Endothelial cell (in vitro differentiated cells): ENCODE measurements around the gene RABEP1. TPM values are rescaled to one million over a fixed set of nuclear protein-coding genes. Genes with fewer than 3 reads are reported as not detected.

Experiments
- DNase-seq: peaks from one replicate; pipeline ENCODE4 v3.0.0; 2021; ENCODE audit warnings: low spot score
- H3K27ac Mint-ChIP-seq: one replicate; pipeline ENCODE4 v1.8.0; 2021; ENCODE audit warnings: mixed read lengths, inconsistent platforms; ENCODE audit not compliant: unreplicated experiment
- H3K27me3 Mint-ChIP-seq: one replicate; pipeline ENCODE4 v1.8.0; 2021; ENCODE audit warnings: mild to moderate bottlenecking, moderate library complexity, mixed read lengths, inconsistent platforms; ENCODE audit not compliant: unreplicated experiment
- H3K36me3 Mint-ChIP-seq: one replicate; pipeline ENCODE4 v1.8.0; 2021; ENCODE audit warnings: mild to moderate bottlenecking, low read depth, mixed read lengths, inconsistent platforms; ENCODE audit not compliant: unreplicated experiment
- H3K4me1 Mint-ChIP-seq: one replicate; pipeline ENCODE4 v1.8.0; 2021; ENCODE audit warnings: mild to moderate bottlenecking, mixed read lengths, inconsistent platforms; ENCODE audit not compliant: unreplicated experiment
- H3K4me3 Mint-ChIP-seq: one replicate; pipeline ENCODE4 v1.8.0; 2021; ENCODE audit warnings: mild to moderate bottlenecking, mixed read lengths, inconsistent platforms; ENCODE audit not compliant: unreplicated experiment
- H3K9me3 Mint-ChIP-seq: one replicate; pipeline ENCODE4 v1.8.0; 2021; ENCODE audit warnings: mixed read lengths, inconsistent platforms; ENCODE audit not compliant: unreplicated experiment
- total RNA-seq: library from RNA; stranded (reverse); fragmentation: NEBNext Ultra II Directional; extraction: Animal tissue kit (Norgen Biotek cat#: 25700); gene quantifications from one replicate; pipeline ENCODE4 v1.2.1, GENCODE V29; 2021; ENCODE audit not compliant: unreplicated experiment
- TF ChIP-seq, protein P1 (sequence below): fragments of 200-600 bp; sonication (generic); IDR thresholded peaks from one replicate; pipeline ENCODE4 v1.5.0; 2021; ENCODE audit warnings: antibody characterized with exemption; ENCODE audit not compliant: unreplicated experiment

Gene RABEP1
- total RNA-seq, 1 donor from 2014 or later = 64.8 TPM

DNA sequence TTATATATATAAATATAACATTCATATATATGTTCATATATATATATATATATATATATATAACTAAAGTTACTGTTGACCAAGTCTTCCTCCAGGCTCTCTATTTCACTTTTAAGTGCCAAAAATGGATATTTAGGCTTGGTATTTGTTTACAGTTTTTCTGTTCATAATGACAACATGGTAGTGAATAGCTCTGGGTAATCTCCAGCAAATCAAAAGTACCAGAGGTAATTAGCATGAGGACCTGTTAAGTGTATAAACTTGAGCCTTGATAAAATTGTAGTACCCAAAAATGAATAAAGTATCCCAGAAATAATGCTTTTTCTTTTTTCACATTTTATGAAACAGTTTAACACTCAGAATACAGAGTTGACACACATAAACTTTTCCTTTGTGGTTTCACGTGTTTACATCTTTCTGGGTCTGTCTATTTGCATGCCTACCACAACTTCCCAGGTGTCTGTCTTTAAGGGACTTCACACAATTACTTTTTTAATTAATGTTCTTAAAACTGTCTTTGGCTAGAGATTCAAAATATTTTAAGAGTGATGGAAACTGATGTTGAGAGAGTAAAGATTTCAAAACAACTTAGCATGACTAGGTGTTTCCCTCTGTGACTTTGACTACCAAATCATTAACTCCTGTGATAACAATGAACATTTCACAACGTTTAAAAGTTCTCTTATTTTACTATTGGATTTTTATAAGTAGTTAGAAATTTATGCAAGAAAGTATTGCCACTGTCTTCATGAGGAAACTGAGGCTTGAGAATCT lies 47.9 kb downstream of the RABEP1 start:
- Mint-ChIP-seq H3K4me3 (no peak overlapping the region), H3K9me3 (no peaks in the 10 kb centered on the region), H3K27me3 (peaks cover 1% of the 10 kb centered on the region), H3K27ac (no peak overlapping the region), H3K4me1 (no peaks in the 10 kb centered on the region), H3K36me3 (peaks cover 10% of the 10 kb centered on the region)
- TF ChIP-seq, protein P1, sequence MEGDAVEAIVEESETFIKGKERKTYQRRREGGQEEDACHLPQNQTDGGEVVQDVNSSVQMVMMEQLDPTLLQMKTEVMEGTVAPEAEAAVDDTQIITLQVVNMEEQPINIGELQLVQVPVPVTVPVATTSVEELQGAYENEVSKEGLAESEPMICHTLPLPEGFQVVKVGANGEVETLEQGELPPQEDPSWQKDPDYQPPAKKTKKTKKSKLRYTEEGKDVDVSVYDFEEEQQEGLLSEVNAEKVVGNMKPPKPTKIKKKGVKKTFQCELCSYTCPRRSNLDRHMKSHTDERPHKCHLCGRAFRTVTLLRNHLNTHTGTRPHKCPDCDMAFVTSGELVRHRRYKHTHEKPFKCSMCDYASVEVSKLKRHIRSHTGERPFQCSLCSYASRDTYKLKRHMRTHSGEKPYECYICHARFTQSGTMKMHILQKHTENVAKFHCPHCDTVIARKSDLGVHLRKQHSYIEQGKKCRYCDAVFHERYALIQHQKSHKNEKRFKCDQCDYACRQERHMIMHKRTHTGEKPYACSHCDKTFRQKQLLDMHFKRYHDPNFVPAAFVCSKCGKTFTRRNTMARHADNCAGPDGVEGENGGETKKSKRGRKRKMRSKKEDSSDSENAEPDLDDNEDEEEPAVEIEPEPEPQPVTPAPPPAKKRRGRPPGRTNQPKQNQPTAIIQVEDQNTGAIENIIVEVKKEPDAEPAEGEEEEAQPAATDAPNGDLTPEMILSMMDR = no peak
- no peak for DNase-seq

DNA sequence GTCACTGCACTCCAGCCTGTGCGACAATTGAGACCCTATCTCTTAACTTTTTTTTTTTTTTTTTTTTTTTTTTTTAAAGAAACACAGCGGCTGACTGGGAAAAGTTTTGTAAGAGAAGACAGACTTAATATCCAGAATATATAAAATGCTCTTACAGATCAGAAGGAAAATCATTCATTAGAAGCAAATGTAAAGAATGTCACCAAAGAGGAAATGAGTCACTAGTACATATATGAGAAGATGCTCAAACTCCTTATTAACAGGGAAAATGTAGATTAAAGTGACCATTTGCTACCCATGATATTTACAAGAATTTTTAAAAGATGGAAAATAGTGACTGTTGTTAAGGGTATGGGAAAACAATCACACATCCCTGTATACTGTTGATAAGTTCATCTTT lies 48.9 kb downstream of the RABEP1 start:
- DNase-seq = no peak
- H3K27me3 Mint-ChIP-seq = no peaks in the 10 kb centered on the region
- no peak overlapping the region for H3K4me3 Mint-ChIP-seq
- TF ChIP-seq, protein P1 = no peak
- no peaks in the 10 kb centered on the region for H3K4me1 Mint-ChIP-seq
- no peak overlapping the region for H3K27ac Mint-ChIP-seq
- peaks cover 10% of the 10 kb centered on the region for H3K36me3 Mint-ChIP-seq
- no peaks in the 10 kb centered on the region for H3K9me3 Mint-ChIP-seq

DNA sequence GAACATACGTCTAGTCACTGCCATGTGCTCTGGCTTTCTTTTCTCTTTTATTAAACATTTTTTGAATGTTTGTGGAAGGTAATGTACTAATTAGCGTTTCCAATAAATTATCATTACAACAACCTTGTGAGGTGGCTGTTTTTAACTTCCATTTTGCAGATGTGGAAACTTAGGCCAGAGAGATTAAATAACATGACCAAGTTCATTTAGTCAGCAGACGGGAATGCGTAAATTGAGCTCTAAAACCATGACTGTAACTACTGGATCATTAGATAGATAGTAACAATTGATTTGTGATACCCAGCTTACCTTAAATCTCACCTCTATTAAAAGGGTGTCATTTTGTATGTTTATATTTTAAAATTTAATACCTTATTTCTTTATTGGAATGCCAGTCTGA lies 49.4 kb downstream of the RABEP1 start:
- DNase-seq = no peak
- H3K4me3 Mint-ChIP-seq = no peak overlapping the region
- H3K9me3 Mint-ChIP-seq = no peaks in the 10 kb centered on the region
- H3K27ac Mint-ChIP-seq = no peak overlapping the region
- H3K27me3 Mint-ChIP-seq = no peaks in the 10 kb centered on the region
- TF ChIP-seq, protein P1 = no peak
- peaks cover 10% of the 10 kb centered on the region for H3K36me3 Mint-ChIP-seq
- no peaks in the 10 kb centered on the region for H3K4me1 Mint-ChIP-seq

DNA sequence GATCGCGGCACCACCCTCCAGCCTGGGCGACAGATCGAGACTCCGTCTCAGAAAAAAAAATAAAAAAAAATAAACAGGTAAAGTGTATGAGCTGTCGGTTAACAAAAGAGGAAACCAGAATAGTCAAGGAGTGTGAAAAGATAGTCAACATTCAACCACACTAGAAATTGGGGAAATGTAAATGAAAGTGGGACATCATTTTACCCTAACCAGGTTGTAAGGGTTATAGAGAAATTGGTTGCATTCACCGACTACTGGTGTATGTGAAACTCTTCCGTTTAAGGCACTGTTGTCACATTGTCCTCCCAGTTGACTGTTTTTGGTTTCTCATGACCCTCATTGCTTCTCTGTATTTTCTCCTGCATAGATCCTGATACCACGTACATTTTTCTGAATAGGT lies 62.8 kb downstream of the RABEP1 start:
- no peaks in the 10 kb centered on the region for H3K9me3 Mint-ChIP-seq
- H3K27ac Mint-ChIP-seq = no peak overlapping the region
- H3K36me3 Mint-ChIP-seq = peaks cover 7% of the 10 kb centered on the region
- H3K27me3 Mint-ChIP-seq = no peaks in the 10 kb centered on the region
- H3K4me3 Mint-ChIP-seq = no peak overlapping the region
- no peak for DNase-seq
- TF ChIP-seq, protein P1 = no peak
- no peaks in the 10 kb centered on the region for H3K4me1 Mint-ChIP-seq

DNA sequence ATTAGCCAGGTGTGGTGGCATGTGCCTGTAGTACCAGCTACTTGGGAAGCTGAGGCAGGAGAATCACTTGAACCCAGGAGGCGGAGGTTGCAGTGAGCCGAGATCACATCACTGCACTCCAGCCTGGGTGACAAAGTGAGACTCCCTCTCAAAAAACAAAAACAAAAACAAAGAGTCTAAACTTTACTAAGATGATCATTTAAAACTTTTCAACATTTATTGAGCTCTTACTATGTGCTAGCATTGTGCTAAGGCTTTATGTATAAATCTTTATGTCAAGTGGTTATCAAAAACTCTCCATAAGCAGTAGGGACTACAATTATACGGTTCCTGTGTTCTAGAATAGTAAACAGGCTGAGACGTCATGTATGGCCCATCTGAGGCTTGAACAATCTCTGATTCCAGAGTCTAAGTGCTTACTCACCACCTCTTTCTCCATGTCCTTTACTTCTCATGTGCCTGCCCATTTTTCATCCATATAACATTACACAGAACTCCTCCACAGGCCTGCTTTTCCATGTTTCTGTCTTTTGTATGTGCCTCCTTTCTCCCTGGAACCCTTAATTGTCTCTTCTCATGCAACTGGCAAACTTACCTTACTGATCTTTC lies 70.7 kb downstream of the RABEP1 start:
- no peaks in the 10 kb centered on the region for H3K4me1 Mint-ChIP-seq
- TF ChIP-seq, protein P1 = no peak
- H3K36me3 Mint-ChIP-seq = peaks cover 25% of the 10 kb centered on the region
- no peak overlapping the region for H3K4me3 Mint-ChIP-seq
- H3K27me3 Mint-ChIP-seq = no peaks in the 10 kb centered on the region
- H3K27ac Mint-ChIP-seq = no peak overlapping the region
- DNase-seq = no peak
- H3K9me3 Mint-ChIP-seq = no peaks in the 10 kb centered on the region
